ENCODE measurements around the gene NR4A1.
"Not testable (repeated sequence)": the region's sequence is repeated elsewhere in the genome, so short reads cannot be mapped to it uniquely, and the experiment has no call there.

NR4A1 gene

DNA sequence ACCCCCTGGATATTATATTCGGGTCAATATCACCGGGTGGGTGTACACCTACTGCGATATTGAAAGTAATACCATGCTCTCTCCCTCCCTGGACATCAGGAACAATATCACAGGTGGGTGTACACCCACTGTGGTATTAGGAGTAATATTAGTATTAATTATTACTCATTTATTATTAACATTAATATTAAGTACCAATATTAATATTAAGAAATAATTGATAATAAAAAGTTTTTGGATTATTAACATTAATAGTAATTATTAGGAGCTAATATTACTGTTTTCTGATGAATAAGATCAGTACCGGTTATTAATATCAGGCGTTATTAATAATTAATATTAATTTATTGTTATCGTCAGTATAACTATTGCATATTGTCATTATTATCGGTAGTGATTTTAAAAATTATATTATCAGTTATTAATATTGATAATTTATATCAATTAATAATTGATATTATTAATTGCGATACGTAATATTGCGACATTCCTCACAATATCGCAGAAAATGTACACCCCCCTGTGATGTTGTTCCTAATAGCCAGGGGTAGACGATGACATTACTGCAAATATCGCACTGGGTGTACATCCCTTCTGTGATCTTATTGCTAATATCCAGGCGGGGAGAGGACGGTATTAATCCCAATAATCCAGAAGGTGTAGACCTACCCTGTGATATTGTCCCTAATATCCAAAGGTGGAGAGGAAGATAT lies 45.2 kb downstream of the NR4A1 start:
- H3K27ac ChIP-seq: no peak overlapping the region
- no peak for DNase-seq (ENCODE audit: low read depth, low spot score)
- H3K9me3 ChIP-seq (ENCODE audit: low read depth, low read length): no peaks in the 10 kb centered on the region
- TF ChIP-seq FOXP2 (optimal IDR thresholded peaks at IDR 0.05; ENCODE audit: control extremely low read depth, extremely low read length, insufficient read depth) (no peak), EZH2 (IDR thresholded peaks at IDR 0.05) (no peak), POLR2AphosphoS5 (IDR thresholded peaks at IDR 0.05; ENCODE audit: borderline replicate concordance, low read depth, low read length) (no peak)
- no peak overlapping the region for H3K4me3 ChIP-seq
- H3K36me3 ChIP-seq (ENCODE audit: insufficient read depth, low read length): no peaks in the 10 kb centered on the region
- no peak overlapping the region for H3K9ac ChIP-seq (ENCODE audit: insufficient read length)

DNA sequence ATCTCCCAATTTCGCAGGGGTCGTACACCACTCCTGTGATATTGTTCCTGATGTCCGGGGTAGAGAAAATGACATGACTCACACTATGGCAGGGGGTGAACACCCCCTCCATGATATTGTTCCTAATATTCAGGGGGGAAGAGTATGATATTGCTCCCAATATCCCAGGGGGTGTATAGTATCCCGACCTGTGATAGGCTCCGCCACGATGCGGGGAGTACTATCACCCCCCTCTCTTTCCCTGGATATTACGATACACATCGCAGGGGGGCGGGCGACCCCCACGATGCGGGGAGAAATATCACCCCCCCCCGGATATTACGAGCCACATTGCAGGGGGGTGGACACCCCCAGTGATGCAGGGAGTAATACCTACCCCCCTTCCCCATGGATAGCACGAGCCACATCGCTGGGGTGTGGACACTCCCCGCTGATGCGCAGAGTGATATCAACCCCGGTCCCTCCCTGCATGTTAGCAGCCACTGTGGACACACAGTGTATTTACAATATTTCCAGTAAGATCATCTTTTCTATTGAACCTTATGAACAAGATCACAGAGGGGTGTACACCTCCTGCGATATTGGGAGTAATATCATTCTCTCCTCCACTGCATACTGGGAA lies 45.9 kb downstream of the NR4A1 start:
- no peak for DNase-seq (ENCODE audit: low read depth, low spot score)
- Histone ChIP-seq H3K4me3 (no peak overlapping the region), H3K9ac (ENCODE audit: insufficient read length) (no peak overlapping the region), H3K36me3 (ENCODE audit: insufficient read depth, low read length) (no peaks in the 10 kb centered on the region), H3K9me3 (ENCODE audit: low read depth, low read length) (no peaks in the 10 kb centered on the region), H3K27ac (no peak overlapping the region)
- TF ChIP-seq POLR2AphosphoS5 (IDR thresholded peaks at IDR 0.05; ENCODE audit: borderline replicate concordance, low read depth, low read length) (no peak), FOXP2 (optimal IDR thresholded peaks at IDR 0.05; ENCODE audit: control extremely low read depth, extremely low read length, insufficient read depth) (no peak), EZH2 (IDR thresholded peaks at IDR 0.05) (no peak)

DNA sequence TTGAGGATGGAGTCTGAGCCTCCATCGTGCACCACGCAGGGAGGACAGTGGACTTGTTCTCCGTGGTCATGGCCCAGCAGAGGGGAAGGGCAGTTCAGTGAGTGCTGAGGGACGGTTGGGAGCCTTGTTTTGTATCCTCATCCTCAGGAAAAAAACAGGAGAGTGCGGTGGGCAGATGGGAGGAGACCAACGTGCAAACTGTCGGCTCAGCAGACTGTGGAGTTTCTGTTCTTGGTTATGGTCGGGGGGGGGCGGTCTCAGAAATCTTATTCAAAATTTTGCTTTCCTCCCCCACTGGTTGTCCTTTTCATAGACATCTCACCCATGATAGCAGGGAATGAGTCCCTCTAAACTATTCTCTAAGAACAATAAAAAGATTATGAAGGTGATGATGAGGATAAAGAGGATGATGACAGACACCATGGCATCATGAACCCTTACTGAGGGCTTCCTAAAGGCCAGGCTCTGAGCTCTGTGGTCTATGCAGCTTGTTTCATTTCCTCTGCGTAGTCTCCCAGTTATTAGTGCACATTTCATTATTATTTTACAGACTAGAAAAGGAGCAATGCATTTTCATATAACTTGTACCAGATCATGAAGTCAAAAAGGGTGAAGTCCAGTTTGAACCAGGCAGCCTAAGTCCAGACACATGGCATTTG lies 53.3 kb downstream of the NR4A1 start:
- not testable (repeated sequence) for H3K4me3 ChIP-seq; H3K36me3 ChIP-seq (ENCODE audit: insufficient read depth, low read length); H3K9me3 ChIP-seq (ENCODE audit: low read depth, low read length); DNase-seq (ENCODE audit: low read depth, low spot score); H3K9ac ChIP-seq (ENCODE audit: insufficient read length); H3K27ac ChIP-seq
